ENCODE results near the gene NCEH1.
"Not testable (repeated sequence)": the region's sequence is repeated elsewhere in the genome, so short reads cannot be mapped to it uniquely, and the experiment has no call there.

GRCh38 chr3:172702731-172703130, 8.1 kb downstream of the NCEH1 start:
- TF ChIP-seq ZNF274 (IDR thresholded peaks at IDR 0.05; ENCODE audit: low read depth, low read length); SUZ12 (IDR thresholded peaks at IDR 0.05; ENCODE audit: extremely low read depth, insufficient read depth, insufficient read length); YY1 (IDR thresholded peaks at IDR 0.05; ENCODE audit: insufficient read depth, insufficient read length): not testable (repeated sequence)

Data from NT2/D1 (cell line).